DOHH2 (cell line): ENCODE measurements around the gene CCDC78.

Experiments used
- H3F3A ChIP-seq: fragments of 200-600 bp; sonication (generic), shearing (Covaris generic); 2 replicates; pipeline ENCODE4 v1.6.0; 2016; ENCODE audit warnings: antibody characterized with exemption, mild to moderate bottlenecking; ENCODE audit not compliant: control insufficient read depth, insufficient read depth
- H3K27ac ChIP-seq: fragments of 200-600 bp; sonication (generic); 2 replicates; pipeline ENCODE4 v1.5.1; 2014; ENCODE audit warnings: low read depth, mild to moderate bottlenecking, low read length, moderate library complexity
- H3K27me3 ChIP-seq: fragments of 200-600 bp; sonication (generic); 2 replicates; pipeline ENCODE4 v1.6.1; 2014; ENCODE audit warnings: mild to moderate bottlenecking, low read length, mixed read lengths; ENCODE audit not compliant: control insufficient read depth
- H3K36me3 ChIP-seq: fragments of 200-600 bp; sonication (generic); 2 replicates; pipeline ENCODE4 v1.6.1; 2014; ENCODE audit warnings: mild to moderate bottlenecking, low read length, moderate library complexity, mixed read lengths; ENCODE audit not compliant: control insufficient read depth
- H3K4me1 ChIP-seq: fragments of 200-600 bp; sonication (generic); 2 replicates; pipeline ENCODE4 v1.6.1; 2014; ENCODE audit warnings: mild to moderate bottlenecking, low read length, mixed read lengths; ENCODE audit not compliant: control insufficient read depth
- H3K4me2 ChIP-seq: fragments of 200-600 bp; sonication (generic); 2 replicates; pipeline ENCODE4 v1.6.0; 2014; ENCODE audit warnings: mild to moderate bottlenecking, low read length, moderate library complexity
- H3K4me3 ChIP-seq: fragments of 200-600 bp; sonication (generic); 2 replicates; pipeline ENCODE4 v1.5.1; 2014; ENCODE audit warnings: mild to moderate bottlenecking, low read length, mixed read lengths
- H3K79me2 ChIP-seq: fragments of 200-600 bp; sonication (generic); 2 replicates; pipeline ENCODE4 v1.6.1; 2014; ENCODE audit warnings: mild to moderate bottlenecking, low read length, mixed read lengths; ENCODE audit not compliant: control insufficient read depth
- H3K9me2 ChIP-seq: fragments of 200-600 bp; sonication (generic); replicated peaks from 2 replicates; pipeline ENCODE4 v1.6.1; 2014; ENCODE audit warnings: mild to moderate bottlenecking, low read length, mixed read lengths; ENCODE audit not compliant: control insufficient read depth
- H3K9me3 ChIP-seq: fragments of 200-600 bp; sonication (generic); 2 replicates; pipeline ENCODE4 v1.6.1; 2014; ENCODE audit warnings: antibody characterized with exemption, low read length, mixed read lengths; ENCODE audit not compliant: control insufficient read depth, insufficient read depth
- H4K20me1 ChIP-seq: fragments of 200-600 bp; sonication (generic); 2 replicates; pipeline ENCODE4 v1.6.0; 2014; ENCODE audit warnings: low read depth, mild to moderate bottlenecking, antibody characterized with exemption, low read length, moderate library complexity; ENCODE audit not compliant: control insufficient read depth, insufficient read depth
- EZH2phosphoT487 ChIP-seq: fragments of 200-600 bp; sonication (generic); IDR thresholded peaks from 2 replicates; pipeline ENCODE4 v1.6.1; 2017; ENCODE audit warnings: borderline replicate concordance, mild to moderate bottlenecking, antibody characterized with exemption, low read length, moderate library complexity, mixed read lengths
- TF ChIP-seq, protein P1 (sequence below): fragments of 200-600 bp; sonication (generic); IDR thresholded peaks from one replicate; pipeline ENCODE4 v1.5.1; 2014; ENCODE audit warnings: antibody characterized with exemption, mild to moderate bottlenecking, low read depth, low read length; ENCODE audit not compliant: poor library complexity, severe bottlenecking

CCDC78 gene

DNA sequence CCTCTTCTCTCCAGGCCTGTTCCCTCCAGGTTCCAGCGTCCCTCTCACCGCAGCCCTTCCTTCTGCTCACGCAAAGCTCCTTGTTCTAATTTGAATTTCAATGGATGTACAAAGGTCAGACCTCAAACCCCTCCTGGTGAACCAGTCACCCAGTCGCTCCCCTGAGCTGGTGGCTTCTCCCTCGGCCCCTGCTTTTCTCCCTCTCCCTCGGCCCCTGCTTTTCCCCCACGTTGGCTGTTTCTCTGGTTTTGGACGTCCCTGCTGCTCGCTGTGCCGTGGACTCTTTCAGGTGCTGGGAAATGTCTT lies 25.7 kb upstream of the CCDC78 start:
- Histone ChIP-seq H3K9me2 (no peaks in the 10 kb centered on the region), H3K9me3 (no peaks in the 10 kb centered on the region), H3K4me2 (no peak overlapping the region), H3K79me2 (no peaks in the 10 kb centered on the region), H4K20me1 (no peaks in the 10 kb centered on the region), H3F3A (no peaks in the 10 kb centered on the region), H3K27ac (no peak overlapping the region), H3K27me3 (peaks cover 3% of the 10 kb centered on the region; the same call in 1 of the 2 replicates), H3K36me3 (no peaks in the 10 kb centered on the region), H3K4me3 (no peak overlapping the region), H3K4me1 (no peaks in the 10 kb centered on the region)
- TF ChIP-seq, protein P1, sequence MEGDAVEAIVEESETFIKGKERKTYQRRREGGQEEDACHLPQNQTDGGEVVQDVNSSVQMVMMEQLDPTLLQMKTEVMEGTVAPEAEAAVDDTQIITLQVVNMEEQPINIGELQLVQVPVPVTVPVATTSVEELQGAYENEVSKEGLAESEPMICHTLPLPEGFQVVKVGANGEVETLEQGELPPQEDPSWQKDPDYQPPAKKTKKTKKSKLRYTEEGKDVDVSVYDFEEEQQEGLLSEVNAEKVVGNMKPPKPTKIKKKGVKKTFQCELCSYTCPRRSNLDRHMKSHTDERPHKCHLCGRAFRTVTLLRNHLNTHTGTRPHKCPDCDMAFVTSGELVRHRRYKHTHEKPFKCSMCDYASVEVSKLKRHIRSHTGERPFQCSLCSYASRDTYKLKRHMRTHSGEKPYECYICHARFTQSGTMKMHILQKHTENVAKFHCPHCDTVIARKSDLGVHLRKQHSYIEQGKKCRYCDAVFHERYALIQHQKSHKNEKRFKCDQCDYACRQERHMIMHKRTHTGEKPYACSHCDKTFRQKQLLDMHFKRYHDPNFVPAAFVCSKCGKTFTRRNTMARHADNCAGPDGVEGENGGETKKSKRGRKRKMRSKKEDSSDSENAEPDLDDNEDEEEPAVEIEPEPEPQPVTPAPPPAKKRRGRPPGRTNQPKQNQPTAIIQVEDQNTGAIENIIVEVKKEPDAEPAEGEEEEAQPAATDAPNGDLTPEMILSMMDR = no peak
- TF ChIP-seq EZH2phosphoT487 = no peak

DNA sequence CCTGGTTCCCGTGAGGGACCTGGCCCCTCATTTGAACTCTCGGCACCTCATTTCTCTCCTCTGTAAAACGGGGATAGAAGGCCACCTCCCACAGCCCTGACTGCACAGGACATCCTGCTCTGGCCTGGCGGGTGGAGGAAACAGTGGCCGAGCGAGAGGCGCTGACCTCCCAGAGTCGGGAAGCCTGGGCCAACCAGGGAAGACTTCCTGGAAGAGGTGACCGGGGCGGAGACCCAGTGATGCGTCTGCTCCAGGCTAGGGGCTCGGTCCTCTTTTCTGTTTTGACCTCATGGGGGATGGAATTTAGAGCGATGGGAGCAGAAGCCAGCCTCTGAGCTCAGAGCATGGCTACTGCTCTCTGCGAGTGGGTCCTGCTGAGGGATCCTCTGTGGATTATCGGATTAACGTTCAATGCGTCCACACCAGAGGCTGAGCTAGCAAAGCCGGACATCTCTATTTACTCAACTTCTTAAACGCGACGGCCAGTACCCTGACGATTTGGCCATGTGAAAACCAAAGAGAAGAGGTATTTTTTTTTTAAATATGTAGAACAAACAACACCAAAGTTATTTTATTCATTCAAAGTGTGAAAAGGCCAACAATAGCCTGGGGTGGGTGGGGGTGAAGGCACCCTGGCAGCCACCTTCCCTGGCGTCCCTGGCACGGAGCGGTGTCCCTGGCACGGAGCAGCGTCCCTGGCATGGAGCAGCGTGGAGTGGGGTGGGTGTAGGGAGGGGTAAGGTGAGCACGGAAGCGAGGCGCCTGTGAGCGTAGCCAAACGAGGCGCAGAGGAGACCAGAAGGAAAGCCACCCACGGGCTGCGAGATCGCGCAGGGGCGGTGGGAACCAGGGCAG lies 25.1 kb upstream of the CCDC78 start:
- peaks cover 1% of the 10 kb centered on the region; the same call in 1 of the 2 replicates for H3K27me3 ChIP-seq
- H3K36me3 ChIP-seq = no peaks in the 10 kb centered on the region
- no peaks in the 10 kb centered on the region for H4K20me1 ChIP-seq
- no peak overlapping the region for H3K4me3 ChIP-seq
- H3F3A ChIP-seq = no peaks in the 10 kb centered on the region
- H3K27ac ChIP-seq = no peak overlapping the region
- H3K4me2 ChIP-seq = no peak overlapping the region
- H3K9me3 ChIP-seq = no peaks in the 10 kb centered on the region
- no peak for TF ChIP-seq EZH2phosphoT487
- TF ChIP-seq, protein P1 = no peak
- no peaks in the 10 kb centered on the region for H3K9me2 ChIP-seq
- no peaks in the 10 kb centered on the region for H3K79me2 ChIP-seq
- H3K4me1 ChIP-seq = no peaks in the 10 kb centered on the region

- no peak overlapping the region for H3K4me2 ChIP-seq
- TF ChIP-seq EZH2phosphoT487 = no peak
- TF ChIP-seq, protein P1 = no peak
- H3K36me3 ChIP-seq = no peaks in the 10 kb centered on the region
- H3K4me3 ChIP-seq = no peak overlapping the region
- H3K79me2 ChIP-seq = no peaks in the 10 kb centered on the region
- H3K4me1 ChIP-seq = no peaks in the 10 kb centered on the region
- no peaks in the 10 kb centered on the region for H3K9me3 ChIP-seq
- H3K27ac ChIP-seq = no peak overlapping the region
- no peaks in the 10 kb centered on the region for H3K9me2 ChIP-seq
- no peaks in the 10 kb centered on the region for H3F3A ChIP-seq
- H4K20me1 ChIP-seq = no peaks in the 10 kb centered on the region
- no peaks in the 10 kb centered on the region for H3K27me3 ChIP-seq
These were observed 24.2 kb upstream of the CCDC78 start for GRCh38 chr16:750485-750884.
